GM19240 (cell line): ENCODE measurements around the gene ZNF462.

Experiments used
- DNase-seq: peaks from one replicate; pipeline ENCODE4 v3.0.0; 2011; ENCODE audit warnings: low spot score; ENCODE audit not compliant: insufficient read length

The ZNF462 gene

DNA sequence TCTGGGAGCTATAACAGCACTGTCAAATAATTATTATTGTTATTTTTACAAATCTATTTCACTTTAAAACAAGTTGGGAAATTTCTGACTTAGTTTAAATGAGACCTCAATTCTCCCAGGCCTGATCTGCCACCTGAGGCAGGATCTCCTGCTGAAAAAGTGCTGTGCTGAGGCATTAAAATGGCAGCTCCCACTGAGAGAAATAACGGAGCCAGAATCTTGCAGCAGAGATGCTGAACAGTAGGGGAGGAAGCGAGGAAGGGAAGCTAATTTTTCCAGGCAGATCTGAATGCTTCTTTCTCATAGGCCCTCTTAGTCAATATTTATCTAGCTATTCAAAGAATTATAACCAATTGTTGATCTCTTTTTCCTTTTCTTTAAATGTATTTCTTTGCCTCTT, 196.3 kb downstream of the ZNF462 start:
- DNase-seq = no peak

- DNase-seq = no peak
Measured at GRCh38 chr9:107060062-107060461, 197.1 kb downstream of the ZNF462 start.
